GM20431 (cell line): ENCODE data around the gene KCNAB1.

Source experiments
- in situ Hi-C: fragments of 300-500 bp; cut with MseI, MboI; formaldehyde crosslinking; loops from one replicate; pipeline ENCODE4 v1.15.0; 2020; ENCODE audit warnings: low sequenced_read_pairs; ENCODE audit not compliant: unreplicated experiment

KCNAB1 gene

GRCh38 chr3:156349978-156350377 lies 229.6 kb downstream of the KCNAB1 start:
- in situ Hi-C loops: no loop called here

GRCh38 chr3:156350781-156351180 lies 230.4 kb downstream of the KCNAB1 start:
- in situ Hi-C loops: no loop called here

GRCh38 chr3:156351783-156352182 lies 231.4 kb downstream of the KCNAB1 start:
- in situ Hi-C loops: no loop called here

GRCh38 chr3:156352728-156353127 lies 232.3 kb downstream of the KCNAB1 start:
- in situ Hi-C loops: no loop called here

GRCh38 chr3:156353563-156353962 lies 233.2 kb downstream of the KCNAB1 start:
- in situ Hi-C loops: no loop called here

- in situ Hi-C loops: no loop called here
Observed at GRCh38 chr3:156356537-156357363, 236.4 kb downstream of the KCNAB1 start.

DNA sequence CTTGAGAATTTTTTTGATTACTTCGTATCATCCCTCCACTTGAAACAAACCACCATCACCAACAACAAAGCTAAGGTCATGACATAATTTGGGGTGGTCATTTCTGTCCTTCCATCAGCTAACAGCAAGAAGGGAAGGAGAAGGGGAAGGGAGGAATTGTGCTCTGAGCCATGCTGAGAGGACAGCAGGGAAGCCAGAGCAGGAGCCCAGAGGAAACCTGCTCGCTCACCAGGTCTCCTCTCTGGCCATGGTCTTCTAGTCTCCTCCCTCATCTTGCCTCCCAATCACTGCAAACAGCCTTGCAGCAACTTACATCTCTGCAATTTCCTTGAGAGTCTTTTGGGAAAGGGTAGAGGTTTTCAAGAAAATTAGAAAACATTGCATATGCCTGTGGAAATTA lies 237.9 kb downstream of the KCNAB1 start:
- in situ Hi-C loops: no loop called here

GRCh38 chr3:156359368-156359767 lies 239.0 kb downstream of the KCNAB1 start:
- in situ Hi-C loops: no loop called here

DNA sequence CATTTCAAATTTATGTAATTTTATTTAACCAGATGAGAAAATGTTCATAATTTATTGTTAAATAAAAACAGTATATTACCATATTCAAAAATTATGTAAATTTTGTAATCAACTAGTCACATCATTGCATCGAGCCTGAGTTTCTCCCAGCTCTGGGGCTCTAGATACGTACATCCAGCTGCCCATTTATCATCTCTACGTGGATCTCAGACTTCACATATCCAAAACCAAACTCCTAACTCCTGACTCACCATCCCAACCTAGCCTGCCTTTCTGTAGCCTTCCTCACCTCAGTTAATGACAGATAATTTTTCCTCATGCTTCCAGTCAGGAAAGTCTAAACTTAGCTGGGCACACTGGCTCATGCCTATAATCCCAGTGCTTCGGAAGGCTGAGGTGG lies 239.7 kb downstream of the KCNAB1 start:
- in situ Hi-C loops: no loop called here

- in situ Hi-C loops: no loop called here
Observed at GRCh38 chr3:156360963-156361362, 240.6 kb downstream of the KCNAB1 start.

GRCh38 chr3:156366559-156366958 lies 246.2 kb downstream of the KCNAB1 start:
- in situ Hi-C loops: no loop called here

DNA sequence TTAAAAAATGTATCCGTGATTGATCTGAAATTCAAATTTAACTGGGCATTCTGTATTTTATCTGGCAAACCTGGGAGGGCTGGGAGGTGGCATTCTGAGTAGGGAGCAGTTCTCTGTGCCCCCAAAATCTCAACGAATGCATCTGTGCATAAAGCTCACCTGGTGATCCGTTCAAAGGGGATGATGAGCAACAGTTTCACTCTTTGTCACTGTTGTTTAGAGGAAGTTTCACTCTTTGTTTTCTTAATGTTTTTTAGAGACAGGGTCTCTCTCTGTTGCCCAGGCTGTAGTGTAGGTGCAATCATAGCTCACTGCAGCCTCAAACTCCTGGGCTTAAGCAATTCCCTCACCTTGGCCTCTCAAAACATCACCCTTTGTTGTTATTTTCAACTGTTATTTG lies 247.8 kb downstream of the KCNAB1 start:
- in situ Hi-C loops: no loop called here

GRCh38 chr3:156371701-156372100 lies 251.3 kb downstream of the KCNAB1 start:
- in situ Hi-C loops: no loop called here

GRCh38 chr3:156373095-156373494 lies 252.7 kb downstream of the KCNAB1 start:
- in situ Hi-C loops: no loop called here

GRCh38 chr3:156373654-156374053 lies 253.3 kb downstream of the KCNAB1 start:
- in situ Hi-C loops: no loop called here

DNA sequence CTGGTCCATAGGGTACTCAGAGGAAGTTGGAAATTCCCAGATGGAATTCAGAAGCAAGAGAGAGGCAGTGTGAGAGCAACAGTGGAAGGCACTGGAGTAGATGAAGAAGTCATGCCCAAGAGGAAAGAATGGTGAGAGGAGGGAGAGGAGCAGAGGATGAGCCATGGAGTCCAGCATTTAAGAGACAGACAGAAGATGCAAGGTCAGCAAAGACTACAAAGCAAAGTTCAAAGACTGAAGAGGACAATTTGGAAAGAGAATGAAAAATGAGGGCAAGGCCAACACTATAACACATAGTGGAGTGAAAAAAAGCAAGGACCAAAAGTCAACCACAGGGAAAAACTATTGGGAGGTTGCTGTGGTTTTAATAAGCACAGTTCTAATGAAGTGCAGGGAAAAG lies 255.8 kb downstream of the KCNAB1 start:
- in situ Hi-C loops: loop anchor here (25.0 kb wide), 1 partner anchor 214 kb away; no protein-coding TSS in a partner anchor

DNA sequence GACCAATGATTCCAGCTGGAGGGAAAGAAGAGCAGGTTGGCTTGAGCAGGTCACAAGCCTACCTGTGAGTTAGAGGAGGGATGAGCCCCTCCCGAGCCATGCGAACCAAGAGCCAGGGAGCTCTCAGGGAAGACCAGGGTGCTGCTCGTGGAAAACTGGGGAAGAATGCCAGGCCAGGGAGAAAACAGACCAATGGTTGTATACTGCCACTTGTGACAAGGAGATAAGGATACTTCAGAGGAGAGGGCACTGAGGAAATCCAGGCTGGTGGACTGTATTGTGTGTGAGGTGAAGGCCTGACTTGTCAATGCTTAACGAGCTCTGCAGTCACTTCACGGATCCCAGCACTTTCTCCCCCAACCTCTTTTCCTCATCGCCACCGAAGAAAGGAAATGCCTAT lies 256.9 kb downstream of the KCNAB1 start:
- in situ Hi-C loops: loop anchor here (25.0 kb wide), 1 partner anchor 215 kb away; no protein-coding TSS in a partner anchor

DNA sequence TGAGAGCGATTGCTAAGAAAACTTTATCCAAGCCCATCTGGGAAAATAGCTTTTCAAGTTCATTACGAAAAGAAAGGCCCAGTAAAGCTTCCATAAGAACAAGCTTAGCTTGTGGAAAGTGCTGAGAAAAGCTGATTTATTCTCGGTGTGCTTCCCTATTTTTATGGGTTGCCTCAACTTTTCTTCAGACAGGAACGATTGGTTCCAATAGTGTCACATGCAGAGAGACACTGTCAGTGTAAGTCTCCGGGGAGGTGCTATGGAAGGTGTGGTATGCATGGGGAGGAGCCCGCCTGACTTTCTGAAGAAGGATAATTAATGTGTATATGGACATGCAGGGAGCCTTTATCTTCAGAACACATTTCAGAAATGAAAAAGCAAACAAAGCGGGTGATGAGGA lies 257.3 kb downstream of the KCNAB1 start:
- in situ Hi-C loops: loop anchor here (25.0 kb wide), 1 partner anchor 215 kb away; no protein-coding TSS in a partner anchor

DNA sequence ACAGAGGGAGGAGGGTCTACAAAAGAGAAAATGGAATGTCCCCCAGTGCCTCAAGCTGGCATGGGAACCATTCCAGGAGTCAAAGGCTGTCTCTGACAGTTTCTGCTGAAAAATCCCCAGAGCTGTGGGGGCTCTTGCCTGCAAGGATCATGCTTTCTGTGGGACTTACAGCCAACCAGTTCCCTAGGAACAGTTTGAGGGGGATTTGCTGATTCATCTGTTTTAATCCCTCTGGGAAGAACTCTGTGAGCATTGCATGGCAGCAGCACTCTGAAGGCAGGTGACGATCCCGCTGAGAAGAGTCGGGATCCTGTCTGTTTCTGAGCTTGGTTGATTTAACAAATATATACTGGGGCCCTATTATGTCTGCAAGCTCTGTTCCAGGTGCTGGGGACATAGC lies 258.5 kb downstream of the KCNAB1 start:
- in situ Hi-C loops: loop anchor here (25.0 kb wide), 1 partner anchor 217 kb away; no protein-coding TSS in a partner anchor

DNA sequence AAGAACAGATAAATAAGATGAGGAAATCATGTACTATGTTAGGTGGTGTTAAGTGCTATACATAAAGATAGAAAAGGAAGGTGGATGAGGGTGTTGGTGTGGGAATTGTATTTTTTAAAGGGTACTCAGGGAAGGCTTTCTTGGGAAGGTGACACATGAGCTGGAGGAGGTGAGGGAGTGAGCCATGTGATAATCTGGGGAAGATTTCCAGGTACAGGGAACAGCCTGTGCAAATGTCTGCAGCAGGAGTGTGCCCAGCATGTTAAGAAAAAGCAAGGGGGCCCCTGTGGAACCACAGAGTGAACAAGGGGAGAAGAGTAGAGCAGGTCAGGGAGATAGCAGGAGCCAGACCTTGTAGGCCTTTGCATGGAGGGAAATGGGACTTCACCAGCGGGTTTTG lies 258.9 kb downstream of the KCNAB1 start:
- in situ Hi-C loops: loop anchor here (25.0 kb wide), 1 partner anchor 217 kb away; no protein-coding TSS in a partner anchor

DNA sequence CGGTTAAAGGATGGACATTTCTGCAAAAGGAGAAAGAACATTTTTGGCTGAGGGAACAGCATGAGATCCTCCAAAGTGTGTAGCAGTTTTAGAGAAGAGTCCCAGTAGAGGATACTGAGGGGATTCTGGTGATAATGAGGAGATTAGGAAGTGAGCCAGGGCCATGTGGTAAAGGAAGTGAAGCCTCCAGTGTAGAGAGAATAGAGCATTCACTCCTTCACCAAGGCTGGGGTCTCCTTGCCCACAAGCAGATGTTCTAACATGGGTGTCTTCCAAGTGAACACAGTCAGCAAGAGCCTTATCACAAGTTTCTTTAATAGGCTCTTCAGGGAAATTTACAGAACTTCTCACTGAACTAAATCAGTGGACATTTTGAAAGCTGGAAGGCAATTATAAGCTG lies 260.9 kb downstream of the KCNAB1 start:
- in situ Hi-C loops: loop anchor here (25.0 kb wide), 1 partner anchor 219 kb away; no protein-coding TSS in a partner anchor
